Uterus (tissue), 2 donors: Measurements from ENCODE around the gene PPP1R27.

Source experiments
- POLR2A ChIP-seq, 2 donors: fragments of 450-650 bp; IDR thresholded peaks; one replicate each; pipeline ENCODE4 v1.6.1; 2016; ENCODE audit warnings: antibody characterized with exemption in 2 of 2, mild to moderate bottlenecking in 1 of 2, moderate library complexity in 1 of 2
- TF ChIP-seq, protein P1 (sequence below), 4 experiments: fragments of 200-600 bp in 2 of 4; fragments of 450-650 bp in 2 of 4; sonication (generic) in 2 of 4; IDR thresholded peaks; one replicate each; pipeline ENCODE4 v1.5.1; 2016 to 2019; ENCODE audit warnings: antibody characterized with exemption in 4 of 4, mild to moderate bottlenecking in 2 of 4, moderate library complexity in 1 of 4

- TF ChIP-seq, protein P1, sequence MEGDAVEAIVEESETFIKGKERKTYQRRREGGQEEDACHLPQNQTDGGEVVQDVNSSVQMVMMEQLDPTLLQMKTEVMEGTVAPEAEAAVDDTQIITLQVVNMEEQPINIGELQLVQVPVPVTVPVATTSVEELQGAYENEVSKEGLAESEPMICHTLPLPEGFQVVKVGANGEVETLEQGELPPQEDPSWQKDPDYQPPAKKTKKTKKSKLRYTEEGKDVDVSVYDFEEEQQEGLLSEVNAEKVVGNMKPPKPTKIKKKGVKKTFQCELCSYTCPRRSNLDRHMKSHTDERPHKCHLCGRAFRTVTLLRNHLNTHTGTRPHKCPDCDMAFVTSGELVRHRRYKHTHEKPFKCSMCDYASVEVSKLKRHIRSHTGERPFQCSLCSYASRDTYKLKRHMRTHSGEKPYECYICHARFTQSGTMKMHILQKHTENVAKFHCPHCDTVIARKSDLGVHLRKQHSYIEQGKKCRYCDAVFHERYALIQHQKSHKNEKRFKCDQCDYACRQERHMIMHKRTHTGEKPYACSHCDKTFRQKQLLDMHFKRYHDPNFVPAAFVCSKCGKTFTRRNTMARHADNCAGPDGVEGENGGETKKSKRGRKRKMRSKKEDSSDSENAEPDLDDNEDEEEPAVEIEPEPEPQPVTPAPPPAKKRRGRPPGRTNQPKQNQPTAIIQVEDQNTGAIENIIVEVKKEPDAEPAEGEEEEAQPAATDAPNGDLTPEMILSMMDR (IDR thresholded peaks at IDR 0.05) = no peak
- TF ChIP-seq POLR2A (IDR thresholded peaks at IDR 0.05) = no peak
Observed at GRCh38 chr17:81867991-81868673, 33.3 kb upstream of the PPP1R27 start.
